Activated naive CD4-positive, alpha-beta T cell treated with anti-CD3 and anti-CD28 coated beads, Interleukin-2, amount 50 U/mL, for 72 hours (primary cell): ENCODE results near the gene MPG. TPM values are rescaled to one million over a fixed set of nuclear protein-coding genes. Genes with fewer than 3 reads are reported as not detected.
"Not testable (repeated sequence)": the region's sequence is repeated elsewhere in the genome, so short reads cannot be mapped to it uniquely, and the experiment has no call there.

Experiments
- ATAC-seq, 2 donors: fragments of 150-1000 bp; cut with Tn5 transposase; 2 replicates each; pipeline ENCODE4 v1.10.0; 2021; ENCODE audit warnings: mild to moderate bottlenecking in 2 of 2, moderate library complexity in 2 of 2
- DNase-seq, 2 donors: peaks; one replicate each; pipeline ENCODE4 v3.0.0; 2021 to 2022; ENCODE audit warnings: low spot score in 2 of 2
- H3K27ac Mint-ChIP-seq, 2 donors: one replicate each; pipeline ENCODE4 v1.8.0; 2022; ENCODE audit warnings: mild to moderate bottlenecking in 2 of 2, mixed read lengths in 2 of 2
- H3K36me3 Mint-ChIP-seq, 2 donors: one replicate each; pipeline ENCODE4 v1.8.0; 2022; ENCODE audit warnings: mixed read lengths in 2 of 2
- H3K9me3 Mint-ChIP-seq, 2 donors: one replicate each; pipeline ENCODE4 v1.8.0; 2022; ENCODE audit warnings: mixed read lengths in 2 of 2
- total RNA-seq, 2 donors: library from RNA; stranded (reverse); gene quantifications; one replicate each; pipeline ENCODE4 v1.2.3, GENCODE V29; 2022

MPG gene
- total RNA-seq, 2 donors from 2014 or later = 32.6 to 65.6 TPM

DNA sequence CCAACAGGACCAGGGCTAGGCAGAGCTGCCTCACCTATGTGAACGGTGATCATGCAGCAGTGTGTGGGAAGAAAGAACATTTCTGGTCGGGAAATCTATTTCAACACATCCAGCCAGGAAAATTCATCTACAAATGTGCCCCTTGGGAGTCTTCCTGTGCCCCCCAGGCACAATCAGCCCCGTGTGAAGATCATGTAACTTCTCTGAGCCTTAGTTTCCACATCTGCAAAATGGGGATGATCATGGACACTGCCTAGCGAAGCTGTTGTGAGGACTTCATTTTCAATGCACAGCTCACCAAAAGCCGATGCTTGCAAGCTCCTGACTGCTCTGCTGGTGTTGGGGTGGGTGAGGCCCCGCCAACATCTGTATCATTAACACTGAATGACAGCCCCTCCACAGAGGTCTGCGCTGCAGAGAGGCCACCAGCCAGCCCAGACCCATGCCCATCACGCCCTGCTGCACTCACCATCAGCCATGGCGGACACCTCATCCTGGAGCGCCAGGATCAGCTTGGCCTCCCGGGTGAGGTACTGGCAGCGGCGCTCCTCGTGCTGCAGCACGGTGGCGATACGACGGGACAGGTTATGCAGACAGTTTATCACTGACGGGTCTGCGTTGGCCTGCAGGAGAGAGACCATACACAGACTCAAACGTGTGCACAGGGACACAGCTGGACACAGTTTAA is 34.3 kb downstream of the MPG start:
- H3K36me3 Mint-ChIP-seq = peaks cover 6 to 11% of the 10 kb centered on the region in 2 donors
- H3K9me3 Mint-ChIP-seq = no peaks in the 10 kb centered on the region
- ATAC-seq (no peak), DNase-seq (no peak)
- H3K27ac Mint-ChIP-seq = peak overlapping the region in 1 of 2 donors; percentile 74

DNA sequence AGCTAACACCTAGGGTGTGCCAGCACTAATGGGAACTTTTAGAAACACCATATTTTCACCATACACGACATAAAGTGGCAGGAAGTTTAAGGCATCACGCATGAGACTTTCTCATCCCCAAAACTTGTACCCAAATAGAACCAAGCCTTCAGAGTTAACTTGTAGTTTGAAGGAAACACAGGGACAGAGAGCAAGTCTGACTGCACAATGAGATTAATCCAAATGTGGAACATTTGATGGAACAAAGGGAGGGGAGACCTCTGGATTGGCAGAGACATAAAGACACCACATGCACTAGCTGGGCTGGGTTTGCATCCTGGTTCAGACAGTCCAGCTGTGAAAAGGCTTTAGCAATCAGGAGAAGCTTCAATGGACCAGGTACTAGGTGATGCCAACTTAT is 36.3 kb downstream of the MPG start:
- ATAC-seq (no peak), DNase-seq (no peak)
- H3K27ac Mint-ChIP-seq = no peak overlapping the region
- H3K36me3 Mint-ChIP-seq = peaks cover 6 to 11% of the 10 kb centered on the region in 2 donors
- H3K9me3 Mint-ChIP-seq = no peaks in the 10 kb centered on the region

DNA sequence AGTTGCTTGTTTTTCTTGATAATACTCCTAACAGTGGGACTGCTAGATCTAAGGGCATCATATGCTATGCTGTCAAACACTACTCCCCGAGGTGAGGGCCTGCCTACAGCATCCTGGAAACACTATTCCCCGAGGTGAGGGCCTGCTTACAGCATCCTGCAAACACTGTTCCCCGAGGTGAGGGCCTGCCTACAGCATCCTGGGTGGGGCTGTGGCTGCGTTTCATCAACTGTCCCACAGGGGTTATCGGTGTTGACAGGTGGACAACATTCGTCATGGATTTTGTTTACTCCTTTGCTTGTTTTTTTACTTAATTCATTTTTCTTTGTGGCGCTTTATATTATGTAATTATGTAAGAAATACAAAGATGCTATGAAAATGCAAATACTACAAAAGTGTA is 38.0 kb downstream of the MPG start:
- no peak for ATAC-seq
- no peak for DNase-seq
- Mint-ChIP-seq H3K36me3 (peaks cover 6 to 11% of the 10 kb centered on the region in 2 donors), H3K9me3 (no peaks in the 10 kb centered on the region), H3K27ac (no peak overlapping the region)

DNA sequence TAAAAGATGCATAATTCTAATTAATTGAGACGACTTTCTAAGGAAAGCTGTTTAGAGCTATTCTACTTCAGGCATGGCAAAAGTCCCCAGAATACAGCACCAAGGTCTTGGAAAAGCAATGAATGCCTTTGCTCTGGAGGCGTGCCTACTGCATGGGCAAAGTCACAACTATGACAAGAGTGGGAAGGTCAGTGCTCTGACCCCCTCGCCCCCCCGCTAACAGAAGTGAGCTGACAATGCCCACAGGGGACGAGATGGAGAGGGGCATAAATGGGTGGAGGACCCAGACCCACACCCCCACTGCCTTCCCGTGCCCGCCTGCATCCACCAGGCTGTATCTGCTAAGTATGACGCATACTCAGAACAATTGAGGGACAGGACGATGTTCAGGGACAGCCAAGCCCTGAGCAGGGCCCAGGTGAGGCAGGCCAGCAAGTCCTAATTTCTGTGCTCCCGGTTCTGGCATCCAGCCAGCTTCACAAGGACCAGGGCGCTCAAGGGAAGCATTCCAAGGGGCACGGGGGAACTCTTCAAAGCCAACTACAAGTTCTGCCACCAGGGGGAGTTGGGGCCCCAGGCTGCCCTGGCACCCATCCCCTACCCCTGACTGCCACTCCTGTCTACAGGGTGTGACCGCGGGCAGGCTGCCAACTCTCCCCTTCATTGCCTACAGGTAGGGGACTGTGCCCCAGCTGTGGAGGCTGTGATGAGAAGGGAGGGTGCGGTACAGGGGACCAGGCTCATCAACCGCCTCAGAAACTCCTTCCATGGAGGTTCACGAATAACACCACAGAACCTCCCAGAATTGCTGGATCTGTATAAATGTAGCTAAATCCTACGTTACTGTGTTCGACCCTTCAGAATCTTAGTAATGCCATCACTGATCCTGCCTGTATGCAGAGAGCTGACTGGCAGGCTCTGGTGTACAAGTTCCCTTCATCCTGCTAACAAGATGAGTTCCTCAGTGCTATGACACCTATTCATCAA is 39.6 kb downstream of the MPG start:
- no peak overlapping the region for H3K27ac Mint-ChIP-seq
- H3K9me3 Mint-ChIP-seq = no peaks in the 10 kb centered on the region
- ATAC-seq (peak; percentile 53 to 82), DNase-seq (peak in 1 of 2 donors; percentile 73)
- H3K36me3 Mint-ChIP-seq = peaks cover 3 to 6% of the 10 kb centered on the region in 2 donors

DNA sequence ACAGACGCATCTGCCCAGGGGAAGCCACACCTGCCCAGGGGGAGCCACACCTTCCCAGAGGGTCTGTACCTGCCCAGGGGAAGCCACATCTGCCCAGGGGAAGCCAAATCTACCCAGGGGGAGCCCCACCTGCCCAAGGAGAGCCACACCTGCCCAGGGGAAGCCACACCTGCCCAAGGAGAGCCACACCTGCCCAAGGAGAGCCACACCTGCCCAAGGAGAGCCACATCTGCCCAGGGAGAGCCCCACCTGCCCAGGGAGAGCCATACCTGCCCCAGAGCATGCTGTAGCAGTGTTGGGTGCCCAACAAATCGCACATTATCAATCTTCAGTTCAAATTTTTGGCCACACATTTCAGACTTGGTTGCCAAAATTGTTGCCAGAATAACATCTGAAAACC is 40.8 kb downstream of the MPG start:
- DNase-seq (no peak), ATAC-seq (no peak)
- Mint-ChIP-seq H3K9me3 (no peaks in the 10 kb centered on the region), H3K27ac (no peak overlapping the region), H3K36me3 (peaks cover 0 to 6% of the 10 kb centered on the region in 2 donors)

DNA sequence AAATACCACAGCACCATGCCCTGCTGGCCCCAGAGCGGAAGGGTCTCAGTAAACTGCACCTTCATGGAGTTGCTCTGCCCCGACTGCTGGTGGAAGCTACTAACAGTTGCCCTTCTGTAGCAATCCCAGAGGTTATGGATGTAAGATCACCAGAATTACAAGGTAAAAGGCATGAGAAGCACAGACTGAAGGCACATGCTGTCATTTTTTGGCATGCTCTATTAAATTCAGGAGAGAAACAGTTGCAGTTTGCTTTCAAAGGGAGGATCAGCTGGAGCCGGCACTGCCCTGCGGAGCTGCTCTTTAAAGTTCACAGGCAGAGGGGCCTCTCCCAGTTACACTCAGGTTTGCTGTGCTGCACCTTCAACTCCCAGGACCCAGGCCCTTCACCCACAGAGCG is 41.3 kb downstream of the MPG start:
- Mint-ChIP-seq H3K36me3 (peaks cover 0 to 6% of the 10 kb centered on the region in 2 donors), H3K27ac (no peak overlapping the region), H3K9me3 (no peaks in the 10 kb centered on the region)
- DNase-seq (no peak), ATAC-seq (no peak)

DNA sequence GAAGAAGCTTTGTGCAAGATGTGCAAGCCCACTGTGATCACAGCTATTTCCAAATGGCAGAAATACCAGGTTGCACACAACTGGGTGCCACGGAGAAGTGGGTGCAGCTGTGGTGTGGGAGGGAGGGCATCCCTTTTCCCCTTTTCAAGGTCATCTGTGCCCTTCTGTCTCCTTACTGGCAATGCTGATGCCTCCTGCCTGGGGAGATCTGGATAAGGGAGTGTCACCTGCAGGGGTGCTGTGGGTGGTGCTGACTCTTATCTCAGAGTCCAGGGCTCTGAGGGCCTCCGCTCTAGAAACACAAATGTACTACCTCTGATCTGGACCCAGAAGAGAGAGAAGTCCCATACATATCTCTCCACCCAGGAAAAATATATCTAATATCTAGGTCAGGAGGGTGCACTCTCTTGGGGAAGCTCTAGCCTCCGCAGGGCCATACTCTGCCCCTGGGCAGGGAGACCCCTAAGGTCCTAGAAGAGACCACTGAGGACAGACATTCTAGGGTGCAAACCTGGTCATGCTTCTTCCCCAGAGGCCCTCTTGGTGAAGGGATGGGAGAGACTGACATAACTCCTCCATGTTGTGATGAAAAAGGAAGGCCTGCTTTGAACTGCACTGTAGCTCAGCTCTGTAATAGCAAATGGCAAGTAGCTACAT is 41.9 kb downstream of the MPG start:
- Mint-ChIP-seq H3K27ac (no peak overlapping the region), H3K9me3 (no peaks in the 10 kb centered on the region), H3K36me3 (peaks cover 0 to 6% of the 10 kb centered on the region in 2 donors)
- ATAC-seq (no peak), DNase-seq (no peak)

DNA sequence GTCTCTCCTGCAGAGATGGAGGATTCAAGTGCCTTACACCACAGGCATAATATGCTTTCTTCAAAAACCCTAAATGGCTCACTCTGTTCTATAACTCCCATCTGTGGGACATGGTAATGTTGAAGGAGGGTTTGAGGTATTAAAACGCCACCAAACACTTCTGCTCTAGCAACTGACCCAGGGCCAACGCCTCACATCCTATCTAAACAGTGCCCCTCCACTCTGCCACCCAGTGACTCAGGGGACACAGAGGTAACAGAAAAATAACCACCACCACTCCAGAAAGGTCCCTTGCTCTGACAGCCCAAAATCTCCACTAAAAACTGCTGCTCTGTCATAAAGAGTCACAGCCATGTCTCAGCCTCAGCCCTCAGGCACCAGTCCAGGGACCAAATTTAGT is 42.7 kb downstream of the MPG start:
- DNase-seq = no peak
- no peak for ATAC-seq
- H3K36me3 Mint-ChIP-seq = peaks cover 0 to 6% of the 10 kb centered on the region in 2 donors
- H3K27ac Mint-ChIP-seq = no peak overlapping the region
- no peaks in the 10 kb centered on the region for H3K9me3 Mint-ChIP-seq

DNA sequence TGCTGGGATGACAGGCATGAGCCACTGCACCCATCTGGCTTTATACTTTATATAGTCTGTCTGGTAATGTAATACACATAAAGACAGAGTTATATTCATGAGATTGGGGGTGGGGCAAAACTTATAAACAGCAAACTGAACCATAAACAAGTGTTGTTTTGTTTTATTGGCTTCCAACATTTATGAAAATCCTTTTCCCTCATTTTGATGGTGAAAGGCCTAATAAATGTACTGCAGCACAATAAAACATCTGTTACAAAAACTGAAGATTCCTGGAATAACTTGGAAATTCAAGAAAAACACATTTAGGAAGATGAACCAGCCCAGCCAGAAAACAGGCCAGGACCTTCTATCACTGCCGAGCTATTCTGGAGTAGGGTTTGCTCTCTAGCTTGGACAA is 44.3 kb downstream of the MPG start:
- Mint-ChIP-seq H3K9me3 (no peaks in the 10 kb centered on the region), H3K36me3 (no peaks in the 10 kb centered on the region), H3K27ac (peak overlapping the region; percentile 24 to 65)
- ATAC-seq = no peak
- no peak for DNase-seq

DNA sequence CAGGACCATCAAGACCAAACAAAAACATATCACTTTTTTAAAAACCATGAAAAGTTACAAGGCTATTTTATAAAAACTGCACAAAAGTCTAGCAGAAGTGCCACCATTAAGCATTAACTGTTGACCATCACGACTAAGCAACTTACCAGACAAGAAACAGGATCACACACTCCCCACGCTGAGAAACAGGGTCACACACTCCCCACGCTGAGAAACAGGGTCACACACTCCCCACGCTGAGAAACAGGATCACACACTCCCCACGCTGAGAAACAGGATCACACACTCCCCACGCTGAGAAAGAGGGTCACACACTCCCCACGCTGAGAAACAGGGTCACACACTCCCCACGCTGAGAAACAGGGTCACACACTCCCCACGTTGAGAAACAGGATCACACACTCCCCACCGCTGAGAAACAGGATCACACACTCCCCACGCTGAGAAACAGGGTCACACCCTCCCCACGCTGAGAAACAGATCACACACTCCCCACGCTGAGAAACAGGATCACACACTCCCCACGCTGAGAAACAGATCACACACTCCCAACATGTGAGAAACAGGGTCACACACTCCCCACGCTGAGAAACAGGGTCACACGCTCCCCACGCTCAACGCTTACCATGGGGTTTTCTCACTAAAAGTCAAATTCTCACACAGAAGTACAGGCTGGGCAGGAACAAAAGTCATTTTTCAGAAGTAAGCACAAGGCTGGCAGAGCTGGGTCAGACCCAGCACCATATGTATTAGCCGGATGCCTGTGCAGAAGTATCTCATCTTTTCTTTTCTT is 45.7 kb downstream of the MPG start:
- not testable (repeated sequence) for H3K36me3 Mint-ChIP-seq, DNase-seq, ATAC-seq, H3K9me3 Mint-ChIP-seq
- H3K27ac Mint-ChIP-seq = peak overlapping the region in 1 of 2 donors; percentile 68

DNA sequence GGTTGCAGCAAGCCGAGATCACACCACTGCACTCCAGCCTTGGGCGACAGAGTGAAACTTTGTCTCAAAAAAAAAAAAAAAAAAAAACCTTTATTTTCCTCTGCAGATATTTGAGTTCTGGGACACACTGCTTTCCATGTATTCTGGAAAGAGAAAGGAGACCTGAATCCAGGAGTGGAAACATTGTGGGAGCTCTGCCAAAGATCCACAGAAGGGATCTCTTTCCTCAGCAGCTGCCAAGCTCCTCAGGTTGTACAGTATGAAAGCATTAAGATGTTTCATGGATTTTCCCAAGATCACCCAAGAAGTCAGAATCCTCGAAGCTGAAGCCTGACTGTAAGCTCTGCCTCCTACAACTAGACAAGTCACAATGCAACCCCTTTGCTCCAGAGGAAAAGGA is 47.0 kb downstream of the MPG start:
- Mint-ChIP-seq H3K27ac (peak overlapping the region in 1 of 2 donors; percentile 22), H3K9me3 (no peaks in the 10 kb centered on the region), H3K36me3 (no peaks in the 10 kb centered on the region)
- ATAC-seq (no peak), DNase-seq (no peak)

DNA sequence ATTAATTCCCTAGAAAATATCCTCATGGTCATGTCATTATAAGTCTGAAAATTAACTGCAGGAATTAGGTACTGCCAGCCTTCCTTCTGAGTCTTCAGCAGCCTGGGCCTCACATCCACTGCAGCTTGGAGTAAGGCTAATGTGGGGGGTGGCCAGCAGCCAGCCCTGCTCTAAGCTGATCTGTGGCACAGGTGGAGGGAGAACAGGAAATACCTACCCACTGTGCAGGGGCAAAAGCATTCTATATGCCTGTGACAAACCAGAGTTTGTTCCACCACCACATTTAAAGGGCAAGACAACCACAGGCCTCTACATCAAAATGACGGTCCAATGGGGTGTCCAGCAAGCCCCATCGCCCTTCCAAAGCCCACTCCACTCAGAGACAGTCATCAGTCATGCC is 51.0 kb downstream of the MPG start:
- no peak overlapping the region for H3K27ac Mint-ChIP-seq
- no peak for DNase-seq
- ATAC-seq = no peak
- no peaks in the 10 kb centered on the region for H3K9me3 Mint-ChIP-seq
- no peaks in the 10 kb centered on the region for H3K36me3 Mint-ChIP-seq

DNA sequence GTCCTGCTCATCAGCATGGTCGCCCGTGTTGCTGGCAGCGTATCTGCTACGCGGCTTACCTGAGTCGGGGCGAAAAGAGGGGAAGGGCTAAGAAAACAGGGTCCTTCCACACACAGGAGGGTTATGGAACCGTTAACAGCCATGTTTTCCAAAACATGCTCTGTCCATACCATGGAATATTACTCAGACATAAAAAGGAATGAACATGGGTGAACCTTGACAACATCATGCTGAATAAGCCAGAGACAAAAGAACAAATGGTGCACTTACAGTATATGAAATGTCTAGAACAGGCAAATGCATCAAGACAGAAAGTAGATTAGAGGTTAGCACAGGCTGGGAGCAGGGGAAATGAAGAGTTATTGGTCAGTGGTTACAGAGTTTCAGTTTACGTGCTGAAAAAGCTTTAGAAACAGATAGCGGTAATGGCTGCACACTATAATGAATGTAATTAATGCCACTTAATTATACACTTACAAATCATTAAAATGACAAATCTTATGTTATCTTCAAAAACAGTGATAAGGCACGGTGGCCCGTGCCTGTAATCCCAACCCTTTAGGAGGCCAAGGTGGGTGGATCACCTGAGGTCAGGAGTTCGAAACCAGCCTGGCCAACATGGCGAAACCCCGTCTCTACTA is 52.6 kb downstream of the MPG start:
- DNase-seq = no peak
- ATAC-seq = no peak
- no peaks in the 10 kb centered on the region for H3K9me3 Mint-ChIP-seq
- H3K27ac Mint-ChIP-seq = no peak overlapping the region
- H3K36me3 Mint-ChIP-seq = no peaks in the 10 kb centered on the region

DNA sequence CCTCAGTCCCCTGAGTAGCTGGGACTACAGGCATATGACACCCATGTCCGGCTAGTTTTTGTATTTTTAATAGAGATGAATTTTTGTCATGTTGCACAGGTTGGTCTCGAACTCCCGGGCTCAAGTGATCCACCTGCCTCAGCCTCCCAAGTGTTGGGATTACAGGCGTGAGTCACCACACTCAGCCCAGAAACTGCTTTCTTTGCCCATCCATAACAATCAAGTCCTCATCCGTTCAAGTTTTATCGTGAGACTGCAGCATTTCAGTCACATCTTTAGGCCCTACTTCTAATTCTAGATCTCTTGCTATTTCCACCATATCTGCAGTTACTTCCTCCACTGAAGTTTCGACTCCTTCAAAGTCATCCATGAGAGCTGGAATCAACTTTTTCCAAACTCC is 54.1 kb downstream of the MPG start:
- Mint-ChIP-seq H3K9me3 (no peaks in the 10 kb centered on the region), H3K36me3 (peaks cover 0 to 6% of the 10 kb centered on the region in 2 donors), H3K27ac (no peak overlapping the region)
- no peak for ATAC-seq
- DNase-seq = no peak

DNA sequence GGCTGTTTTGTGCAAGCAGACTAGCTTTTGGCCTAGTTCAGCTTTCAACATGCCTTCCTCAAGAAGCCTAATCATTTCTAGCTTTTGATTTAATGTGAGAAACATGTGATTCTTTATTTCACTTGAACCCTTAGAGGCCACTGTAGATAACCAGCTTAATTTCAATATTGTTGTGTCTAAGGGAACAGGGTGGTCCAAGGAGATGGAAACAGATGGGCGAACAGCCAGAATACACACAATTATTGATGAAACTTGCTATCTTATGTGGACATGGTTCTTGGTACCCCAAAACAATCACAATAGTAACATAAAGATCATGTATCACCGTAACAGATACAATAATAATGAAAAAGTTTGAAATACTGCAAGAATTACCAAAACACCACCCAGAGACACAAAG is 55.7 kb downstream of the MPG start:
- Mint-ChIP-seq H3K9me3 (no peaks in the 10 kb centered on the region), H3K36me3 (peaks cover 2 to 8% of the 10 kb centered on the region in 2 donors), H3K27ac (no peak overlapping the region)
- no peak for ATAC-seq
- no peak for DNase-seq
